Esophagus squamous epithelium (tissue), 4 donors: ENCODE measurements around the gene FILIP1.
"Not testable (repeated sequence)": the region's sequence is repeated elsewhere in the genome, so short reads cannot be mapped to it uniquely, and the experiment has no call there.

Experiments used
- CTCF ChIP-seq, 6 experiments: fragments of 450-650 bp in 4 of 6; fragments of 200-600 bp in 2 of 6; sonication (generic) in 2 of 6; IDR thresholded peaks; one replicate each; pipeline ENCODE4 v1.5.1; 2016 to 2019; ENCODE audit warnings: antibody characterized with exemption in 6 of 6, mild to moderate bottlenecking in 4 of 6, moderate library complexity in 4 of 6
- POLR2A ChIP-seq, 4 donors: fragments of 450-650 bp; IDR thresholded peaks; one replicate each; pipeline ENCODE4 v1.6.1; 2017; ENCODE audit warnings: antibody characterized with exemption in 4 of 4, mild to moderate bottlenecking in 4 of 4, moderate library complexity in 3 of 4

DNA sequence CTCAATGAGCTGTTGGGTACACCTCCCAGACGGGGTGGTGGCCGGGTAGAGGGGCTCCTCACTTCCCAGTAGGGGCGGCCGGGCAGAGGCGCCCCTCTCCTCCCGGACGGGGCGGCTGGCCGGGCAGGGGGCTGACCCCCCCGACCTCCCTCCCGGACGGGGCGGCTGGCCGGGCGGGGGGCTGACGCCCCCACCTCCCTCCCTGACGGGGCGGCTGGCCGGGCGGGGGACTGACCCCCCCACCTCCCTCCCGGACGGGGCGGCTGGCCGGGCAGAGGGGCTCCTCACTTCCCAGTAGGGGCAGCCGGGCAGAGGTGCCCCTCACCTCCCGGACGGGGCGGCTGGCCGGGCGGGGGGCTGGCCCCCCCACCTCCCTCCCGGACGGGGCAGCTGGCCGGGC, 52.1 kb downstream of the FILIP1 start:
- not testable (repeated sequence) for TF ChIP-seq CTCF, POLR2A (IDR thresholded peaks at IDR 0.05)
